ENCODE data around the gene EFHC1. TPM values are rescaled to one million over a fixed set of nuclear protein-coding genes. Genes with fewer than 3 reads are reported as not detected.

The EFHC1 gene
- total and polyA plus RNA-seq, 2 of the 13 experiments (the other 11 are each of a cell fraction or from before 2014, with no cell fraction given) = 23.4 to 29.5 TPM

- peak; percentile 52; the same call in 1 of the 2 replicates for TF ChIP-seq ZBED4 (CRISPR knock-in tag; IDR thresholded peaks at IDR 0.05; ENCODE audit: borderline replicate concordance)
- TF ChIP-seq ARID4A (CRISPR knock-in tag; IDR thresholded peaks at IDR 0.05; ENCODE audit: borderline replicate concordance) = peak; percentile 53; the same call in 1 of the 2 replicates
- peak; percentile 68; the same call in 1 of the 2 replicates for TF ChIP-seq ZNF337 (CRISPR knock-in tag; IDR thresholded peaks at IDR 0.05; ENCODE audit: borderline replicate concordance, low read depth)
- TF ChIP-seq, protein P1, sequence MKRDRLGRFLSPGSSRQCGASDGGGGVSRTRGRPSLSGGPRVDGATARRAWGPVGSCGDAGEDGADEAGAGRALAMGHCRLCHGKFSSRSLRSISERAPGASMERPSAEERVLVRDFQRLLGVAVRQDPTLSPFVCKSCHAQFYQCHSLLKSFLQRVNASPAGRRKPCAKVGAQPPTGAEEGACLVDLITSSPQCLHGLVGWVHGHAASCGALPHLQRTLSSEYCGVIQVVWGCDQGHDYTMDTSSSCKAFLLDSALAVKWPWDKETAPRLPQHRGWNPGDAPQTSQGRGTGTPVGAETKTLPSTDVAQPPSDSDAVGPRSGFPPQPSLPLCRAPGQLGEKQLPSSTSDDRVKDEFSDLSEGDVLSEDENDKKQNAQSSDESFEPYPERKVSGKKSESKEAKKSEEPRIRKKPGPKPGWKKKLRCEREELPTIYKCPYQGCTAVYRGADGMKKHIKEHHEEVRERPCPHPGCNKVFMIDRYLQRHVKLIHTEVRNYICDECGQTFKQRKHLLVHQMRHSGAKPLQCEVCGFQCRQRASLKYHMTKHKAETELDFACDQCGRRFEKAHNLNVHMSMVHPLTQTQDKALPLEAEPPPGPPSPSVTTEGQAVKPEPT (CRISPR knock-in tag; IDR thresholded peaks at IDR 0.05; ENCODE audit: low read depth) = no peak
- TF ChIP-seq ZNF691 (CRISPR knock-in tag; IDR thresholded peaks at IDR 0.05; ENCODE audit: borderline replicate concordance, low read depth) = no peak; the same call in 1 of the 2 replicates
- TF ChIP-seq FOXJ3 (CRISPR knock-in tag; IDR thresholded peaks at IDR 0.05; ENCODE audit: borderline replicate concordance) = peak; percentile 20; the same call in 1 of the 2 replicates
- peak; percentile 86 for TF ChIP-seq ZNF605 (CRISPR knock-in tag; IDR thresholded peaks at IDR 0.05)
- peak; percentile 43; the same call in 1 of the 2 replicates for TF ChIP-seq FOXA3 (CRISPR knock-in tag; IDR thresholded peaks at IDR 0.05)
- no peak for TF ChIP-seq ATF7 (IDR thresholded peaks at IDR 0.05)
- peak; percentile 25; the same call in 1 of the 2 replicates for TF ChIP-seq ATF7 (CRISPR knock-in tag; IDR thresholded peaks at IDR 0.05)
- TF ChIP-seq, protein P2, sequence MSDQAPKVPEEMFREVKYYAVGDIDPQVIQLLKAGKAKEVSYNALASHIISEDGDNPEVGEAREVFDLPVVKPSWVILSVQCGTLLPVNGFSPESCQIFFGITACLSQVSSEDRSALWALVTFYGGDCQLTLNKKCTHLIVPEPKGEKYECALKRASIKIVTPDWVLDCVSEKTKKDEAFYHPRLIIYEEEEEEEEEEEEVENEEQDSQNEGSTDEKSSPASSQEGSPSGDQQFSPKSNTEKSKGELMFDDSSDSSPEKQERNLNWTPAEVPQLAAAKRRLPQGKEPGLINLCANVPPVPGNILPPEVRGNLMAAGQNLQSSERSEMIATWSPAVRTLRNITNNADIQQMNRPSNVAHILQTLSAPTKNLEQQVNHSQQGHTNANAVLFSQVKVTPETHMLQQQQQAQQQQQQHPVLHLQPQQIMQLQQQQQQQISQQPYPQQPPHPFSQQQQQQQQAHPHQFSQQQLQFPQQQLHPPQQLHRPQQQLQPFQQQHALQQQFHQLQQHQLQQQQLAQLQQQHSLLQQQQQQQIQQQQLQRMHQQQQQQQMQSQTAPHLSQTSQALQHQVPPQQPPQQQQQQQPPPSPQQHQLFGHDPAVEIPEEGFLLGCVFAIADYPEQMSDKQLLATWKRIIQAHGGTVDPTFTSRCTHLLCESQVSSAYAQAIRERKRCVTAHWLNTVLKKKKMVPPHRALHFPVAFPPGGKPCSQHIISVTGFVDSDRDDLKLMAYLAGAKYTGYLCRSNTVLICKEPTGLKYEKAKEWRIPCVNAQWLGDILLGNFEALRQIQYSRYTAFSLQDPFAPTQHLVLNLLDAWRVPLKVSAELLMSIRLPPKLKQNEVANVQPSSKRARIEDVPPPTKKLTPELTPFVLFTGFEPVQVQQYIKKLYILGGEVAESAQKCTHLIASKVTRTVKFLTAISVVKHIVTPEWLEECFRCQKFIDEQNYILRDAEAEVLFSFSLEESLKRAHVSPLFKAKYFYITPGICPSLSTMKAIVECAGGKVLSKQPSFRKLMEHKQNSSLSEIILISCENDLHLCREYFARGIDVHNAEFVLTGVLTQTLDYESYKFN (CRISPR knock-in tag; conservative IDR thresholded peaks at IDR 0.05) = peak; percentile 89
- TF ChIP-seq KLF15 (CRISPR knock-in tag; IDR thresholded peaks at IDR 0.05; ENCODE audit: borderline replicate concordance) = no peak
Measured at GRCh38 chr6:52389626-52390360, 30.3 kb upstream of the EFHC1 start (continued).
